ENCODE results near the gene ADGRA1.
A peak's percentile ranks its signal among the peaks of the same experiment; 100 is the strongest.

ADGRA1 gene

GRCh38 chr10:133076274-133077038 lies 11.3 kb upstream of the ADGRA1 start:
- no peak for DNase-seq

DNA sequence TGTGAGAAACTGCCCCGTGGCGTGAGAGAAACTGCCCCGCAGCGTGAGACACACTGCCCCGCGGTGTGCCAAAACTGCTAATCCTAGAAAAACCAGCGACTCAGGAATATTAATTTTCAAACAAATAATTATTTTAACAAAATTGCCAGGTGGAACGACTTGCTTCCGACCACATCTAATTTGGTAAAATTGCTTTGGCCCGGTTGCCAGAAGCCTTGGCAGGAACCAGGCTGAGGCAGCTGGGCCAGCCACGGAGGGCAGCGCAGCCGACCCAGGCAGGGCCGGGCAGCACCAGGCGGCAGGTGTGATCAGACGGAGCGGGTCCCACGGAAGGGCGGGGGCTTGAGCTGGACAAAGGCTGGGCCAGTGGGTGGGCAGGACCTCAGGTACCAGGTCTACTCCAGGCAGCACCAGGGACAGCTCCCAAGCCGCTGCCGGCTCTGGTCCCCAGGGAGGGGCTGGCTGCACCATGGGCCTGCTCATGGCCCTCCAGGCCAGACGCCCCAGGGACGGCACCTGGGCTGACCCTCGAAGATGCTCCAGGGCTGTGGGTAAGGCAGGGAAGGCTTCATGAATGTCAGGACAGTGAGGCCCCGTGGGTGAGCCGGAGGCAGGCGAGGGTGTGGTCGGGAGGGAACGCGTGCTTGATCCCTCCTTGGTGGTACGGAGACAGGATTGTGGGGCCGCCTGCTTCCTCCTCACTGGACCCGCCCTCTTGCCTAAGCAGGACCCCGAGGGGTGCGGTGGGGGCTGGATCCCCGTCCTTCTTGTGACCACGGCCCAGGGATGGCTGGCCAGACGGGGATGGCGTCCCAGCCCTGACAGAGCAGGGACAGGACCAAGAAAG lies 7.7 kb upstream of the ADGRA1 start:
- no peak for DNase-seq

GRCh38 chr10:133080683-133081040 lies 7.1 kb upstream of the ADGRA1 start:
- DNase-seq: no peak

- no peak for DNase-seq
Observed at GRCh38 chr10:133081636-133082035, 6.1 kb upstream of the ADGRA1 start.

DNA sequence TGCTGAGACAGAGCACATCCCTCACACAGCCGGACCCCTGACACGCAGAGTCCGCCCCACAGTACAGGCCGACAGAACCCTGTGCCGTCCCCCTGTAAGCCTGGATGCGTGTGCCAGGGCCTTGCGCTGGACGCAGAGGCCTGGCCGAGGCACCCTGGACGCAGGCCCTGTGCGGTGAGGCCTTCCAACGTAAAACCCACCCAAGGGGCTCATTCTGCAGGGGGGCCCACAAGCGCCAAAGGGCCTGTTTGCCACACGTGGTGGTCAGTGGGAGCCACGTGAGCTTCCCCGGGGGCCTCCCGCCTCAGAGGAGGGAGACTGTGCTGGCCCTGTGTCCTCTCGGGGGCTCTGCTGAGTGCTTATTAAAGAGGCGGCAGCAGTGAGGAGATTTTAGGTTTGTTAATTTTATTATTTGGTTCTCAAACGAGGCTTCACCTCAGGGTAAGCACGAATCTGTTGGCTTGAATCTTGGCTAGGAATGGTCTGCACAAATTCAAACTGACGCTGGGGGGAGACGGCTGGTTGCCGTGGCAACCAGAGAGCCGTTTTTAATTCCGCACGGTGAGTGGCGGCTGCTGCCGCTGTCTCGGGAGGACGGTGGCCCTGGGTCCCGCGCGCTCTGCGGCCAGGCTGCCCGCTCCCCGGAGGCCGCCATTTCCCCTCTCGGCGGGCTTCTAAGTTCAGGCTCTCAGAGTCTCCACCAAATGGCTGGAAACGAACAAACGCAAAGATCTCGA lies 4.9 kb upstream of the ADGRA1 start:
- DNase-seq: peak in 1 of 3 experiments; percentile 4

DNA sequence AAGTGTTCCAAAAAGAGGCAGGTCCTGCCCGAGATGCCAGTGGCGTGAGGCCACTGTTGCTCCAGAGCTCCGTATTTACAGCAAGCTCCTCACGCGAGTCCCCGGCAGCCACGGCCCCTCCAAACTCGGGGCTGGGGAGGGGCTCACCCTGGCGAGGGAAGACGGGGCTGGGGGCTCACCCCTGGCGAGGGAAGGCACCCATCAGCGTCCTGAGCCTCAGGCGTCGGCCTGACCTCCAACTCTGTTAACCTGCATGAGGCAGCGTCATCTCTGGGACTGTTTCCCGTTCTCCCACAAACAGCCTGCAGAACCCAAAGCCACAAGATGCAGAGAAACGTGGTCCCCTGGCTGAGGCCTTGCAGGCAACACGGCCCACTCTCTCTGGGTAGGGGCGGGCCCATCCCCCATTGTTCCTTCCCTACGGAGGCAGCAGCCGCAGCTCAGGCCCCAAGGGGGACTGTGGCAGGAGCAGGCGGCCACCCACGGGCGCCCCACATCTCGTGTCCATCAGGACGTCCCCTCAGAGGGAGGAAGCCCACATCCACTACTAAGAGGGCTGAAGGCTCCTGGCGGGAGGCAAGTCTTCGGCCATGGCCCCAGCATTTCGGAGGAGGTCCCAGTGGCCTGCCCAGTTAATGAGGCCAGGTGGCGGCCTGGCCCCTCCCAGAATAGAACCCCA lies 4.2 kb upstream of the ADGRA1 start:
- DNase-seq: no peak

DNA sequence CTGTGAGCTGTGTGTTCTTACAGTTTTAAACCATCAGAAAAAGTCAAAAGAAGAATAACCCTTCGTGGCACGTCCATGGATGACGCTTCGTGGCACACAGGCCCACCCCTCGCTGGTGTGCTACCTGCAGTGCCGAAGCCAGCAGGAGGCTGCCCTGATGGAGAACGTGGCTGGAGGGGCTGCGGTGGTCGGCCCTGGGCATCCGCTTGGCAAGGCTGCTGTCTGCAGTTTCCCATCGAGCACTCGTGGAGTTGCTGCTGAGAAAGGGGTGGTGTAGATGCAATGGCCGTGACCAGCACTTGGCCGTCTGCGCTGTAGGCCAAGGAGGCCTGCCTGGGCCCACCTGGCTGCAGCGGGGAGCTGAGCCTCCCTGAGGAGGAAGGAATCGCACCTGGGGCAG lies 3.2 kb upstream of the ADGRA1 start:
- no peak for DNase-seq

- DNase-seq: no peak
Observed at GRCh38 chr10:133085251-133086125, 2.2 kb upstream of the ADGRA1 start.

DNA sequence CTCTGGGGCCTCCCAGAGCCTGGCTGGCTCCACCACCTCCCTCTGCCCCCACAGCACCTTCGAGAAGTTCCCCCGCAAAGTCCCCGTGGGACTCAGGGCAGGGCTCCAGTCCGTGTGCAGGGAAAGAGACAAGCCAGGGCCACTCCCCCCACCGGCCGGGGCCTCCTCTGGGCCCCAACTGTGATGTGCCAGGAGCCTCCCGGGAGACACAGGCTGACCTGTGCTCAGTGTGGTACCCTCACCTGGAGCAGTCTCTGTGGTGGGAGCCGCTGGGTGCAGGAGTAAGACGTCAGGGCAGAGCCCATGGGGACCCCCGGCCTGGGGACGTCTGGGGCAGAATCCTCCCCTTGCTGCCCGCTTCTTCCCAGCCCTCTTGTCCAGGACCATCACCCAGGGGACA lies 1.5 kb upstream of the ADGRA1 start:
- DNase-seq: no peak

DNA sequence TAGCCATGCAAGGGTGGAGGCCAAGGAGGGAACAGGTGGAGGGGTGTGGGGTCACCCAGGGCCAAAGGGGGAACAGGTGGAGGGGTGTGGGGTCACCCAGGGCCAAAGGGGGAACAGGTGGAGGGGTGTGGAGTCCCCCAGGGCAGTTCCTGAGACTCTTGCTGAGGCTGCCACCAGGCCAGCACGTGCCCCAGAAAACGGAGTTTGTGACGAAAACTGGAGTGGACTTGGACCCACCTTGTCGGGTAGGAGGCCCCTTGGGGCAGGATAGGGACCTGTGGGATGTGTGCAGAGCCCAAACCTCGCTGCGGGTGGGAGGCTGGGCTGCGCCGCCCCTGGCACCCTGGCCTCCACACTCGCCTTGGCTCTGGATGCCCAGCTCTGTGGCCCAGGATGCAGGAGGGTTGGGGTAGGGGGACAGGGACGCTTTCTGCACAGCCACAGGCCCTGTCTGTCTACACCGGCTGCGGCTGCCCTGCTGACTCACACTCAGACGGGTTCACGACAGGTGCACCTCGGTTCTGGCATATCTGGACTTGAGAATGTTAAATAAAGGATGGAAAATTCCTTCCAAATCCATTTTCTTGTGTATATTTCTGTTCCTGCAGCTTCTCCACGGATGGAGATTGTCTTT lies 562 bp upstream of the ADGRA1 start:
- DNase-seq: peak in 1 of 3 experiments; percentile 40

DNA sequence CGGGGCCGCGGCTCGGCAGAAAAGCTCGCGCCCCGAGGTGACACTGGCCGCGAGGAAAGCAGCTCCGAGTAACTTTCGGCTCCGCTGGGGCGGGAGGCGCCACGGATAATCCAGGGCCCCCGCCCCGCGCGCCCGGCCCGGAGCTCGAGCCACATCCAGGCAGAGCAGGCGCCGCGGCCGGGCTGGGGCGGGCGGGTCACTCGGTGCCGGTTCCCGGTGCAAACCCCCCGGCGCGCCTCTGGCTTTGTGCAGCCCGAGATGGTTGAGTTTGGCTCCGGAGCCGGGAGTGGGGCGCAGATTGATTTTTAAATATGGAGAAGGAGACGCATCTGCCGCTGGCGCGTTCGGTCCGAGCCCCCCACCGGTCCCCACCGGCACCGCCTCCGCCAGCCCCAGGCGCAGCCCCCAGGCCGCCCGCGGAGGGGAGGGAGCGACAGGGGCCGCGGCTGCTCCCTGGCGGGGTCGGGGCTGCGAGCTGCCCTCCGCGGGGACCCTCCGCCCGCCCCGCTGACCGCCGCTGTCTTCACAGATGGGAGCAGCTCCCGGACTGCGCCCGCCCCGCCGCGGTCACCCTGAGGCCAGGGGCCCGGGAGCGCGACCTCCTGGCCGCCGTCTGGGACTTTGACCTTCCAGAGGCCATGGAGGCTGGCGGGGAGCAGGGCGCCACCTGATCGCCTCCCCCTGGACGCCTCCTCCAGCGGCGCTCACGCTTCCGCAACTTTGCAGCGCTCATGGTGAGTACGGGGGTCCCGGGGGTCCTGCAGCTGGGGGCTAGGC lies 643 bp downstream of the ADGRA1 start:
- no peak for DNase-seq

- DNase-seq: peak in 1 of 3 experiments; percentile 5
Observed at GRCh38 chr10:133088956-133089800, 1.5 kb downstream of the ADGRA1 start.

DNA sequence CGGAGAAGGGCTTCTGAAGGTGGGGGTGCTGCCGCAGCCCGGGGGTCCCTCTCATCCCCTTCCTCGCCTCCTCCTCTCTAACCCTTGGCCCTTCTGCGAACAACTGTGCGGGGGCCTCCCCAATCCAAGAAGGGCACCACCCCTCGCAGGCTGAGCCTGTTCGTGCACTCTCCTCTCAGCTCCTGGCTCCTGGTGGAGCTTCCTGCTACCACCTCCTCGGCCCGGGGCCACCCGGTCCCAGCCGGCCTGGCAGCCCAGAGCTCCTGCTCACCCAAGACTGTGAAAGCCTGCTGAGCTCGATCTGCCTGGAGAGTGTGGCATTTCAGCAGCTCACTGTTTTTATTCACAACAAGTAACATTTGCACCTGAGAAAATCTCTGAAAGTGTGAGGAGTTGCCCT lies 2.4 kb downstream of the ADGRA1 start:
- DNase-seq: no peak

- no peak for DNase-seq
Observed at GRCh38 chr10:133090654-133091053, 2.9 kb downstream of the ADGRA1 start.

- no peak for DNase-seq
Observed at GRCh38 chr10:133091316-133091715, 3.6 kb downstream of the ADGRA1 start.

- DNase-seq: no peak
Observed at GRCh38 chr10:133093291-133093690, 5.6 kb downstream of the ADGRA1 start.

GRCh38 chr10:133094286-133094685 lies 6.6 kb downstream of the ADGRA1 start:
- DNase-seq: no peak

GRCh38 chr10:133094866-133095265 lies 7.1 kb downstream of the ADGRA1 start:
- DNase-seq: no peak

DNA sequence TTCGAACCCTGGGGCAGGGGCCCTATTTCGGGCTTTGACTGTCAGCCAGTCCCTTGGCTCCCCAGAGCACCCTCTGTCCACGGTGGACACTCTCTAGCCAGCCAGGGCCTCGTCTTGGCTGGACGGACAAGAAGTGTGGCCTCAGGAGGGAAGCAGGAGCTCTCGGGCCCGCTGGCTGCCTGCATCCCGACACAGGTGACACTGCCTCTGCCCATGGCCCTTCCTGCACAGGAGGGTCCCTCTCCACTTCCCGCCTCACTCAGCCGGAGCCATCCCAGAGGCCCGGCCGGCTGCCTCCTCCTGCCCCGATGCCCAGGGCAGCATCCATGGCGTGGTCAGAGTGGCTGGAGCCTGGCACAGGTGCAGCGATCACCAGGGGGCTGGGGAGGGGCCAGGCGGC lies 7.9 kb downstream of the ADGRA1 start:
- DNase-seq: no peak

Measured in NCI-H1417 (cell line).